Hematopoietic multipotent progenitor cell treated with erythropoietin and hydrocortisone succinate and interleukin-3 and kit ligand, for 8 days (in vitro differentiated cells): ENCODE results near the gene BPGM.
"Not testable (repeated sequence)": the region's sequence is repeated elsewhere in the genome, so short reads cannot be mapped to it uniquely, and the experiment has no call there.

ENCODE experiments used
- DNase-seq: peaks from one replicate; pipeline ENCODE4 v3.0.0-alpha.2; 2015

Gene BPGM

GRCh38 chr7:134632937-134633540 lies 13.6 kb upstream of the BPGM start:
- peak; percentile 69 for DNase-seq

- DNase-seq = peak; percentile 39
These were observed 10.6 kb upstream of the BPGM start for GRCh38 chr7:134636008-134636449.

- no peak for DNase-seq
These were observed 9.2 kb upstream of the BPGM start for GRCh38 chr7:134637441-134637840.

GRCh38 chr7:134637934-134638719 lies 8.5 kb upstream of the BPGM start:
- DNase-seq = no peak

GRCh38 chr7:134639061-134639460 lies 7.6 kb upstream of the BPGM start:
- DNase-seq = no peak

- peak; percentile 95 for DNase-seq
These were observed 6.9 kb upstream of the BPGM start for GRCh38 chr7:134639683-134640279.

GRCh38 chr7:134640842-134641715 lies 5.6 kb upstream of the BPGM start:
- no peak for DNase-seq

- DNase-seq = not testable (repeated sequence)
These were observed 4.7 kb upstream of the BPGM start for GRCh38 chr7:134641981-134642380.

GRCh38 chr7:134643131-134643530 lies 3.5 kb upstream of the BPGM start:
- DNase-seq = no peak

- no peak for DNase-seq
These were observed 1.2 kb upstream of the BPGM start for GRCh38 chr7:134645478-134645877.

GRCh38 chr7:134645935-134646334 lies 718 bp upstream of the BPGM start:
- peak; percentile 51 for DNase-seq

- no peak for DNase-seq
These were observed 1.8 kb downstream of the BPGM start for GRCh38 chr7:134648456-134648855.

- DNase-seq = no peak
These were observed 2.6 kb downstream of the BPGM start for GRCh38 chr7:134649226-134649775.

GRCh38 chr7:134651991-134652390 lies 5.3 kb downstream of the BPGM start:
- DNase-seq = no peak

GRCh38 chr7:134654104-134654775 lies 7.6 kb downstream of the BPGM start:
- no peak for DNase-seq

- DNase-seq = no peak
These were observed 10.9 kb downstream of the BPGM start for GRCh38 chr7:134657526-134657925.

- peak; percentile 88 for DNase-seq
These were observed 13.7 kb downstream of the BPGM start for GRCh38 chr7:134660242-134660785.

GRCh38 chr7:134660961-134661376 lies 14.3 kb downstream of the BPGM start:
- DNase-seq = no peak

- DNase-seq = no peak
These were observed 15.7 kb downstream of the BPGM start for GRCh38 chr7:134662166-134662870.

GRCh38 chr7:134662871-134663205 lies 16.2 kb downstream of the BPGM start:
- DNase-seq = no peak

GRCh38 chr7:134665045-134665444 lies 18.4 kb downstream of the BPGM start:
- not testable (repeated sequence) for DNase-seq
